Embryonic facial prominence (tissue), 1 donor: ENCODE measurements around the gene L3MBTL4.

Experiments
- DNase-seq: peaks from one replicate; pipeline ENCODE4 v3.0.0-alpha.2; 2016; ENCODE audit errors: extremely low spot score

L3MBTL4 gene

GRCh38 chr18:6255116-6255705 is 159.5 kb downstream of the L3MBTL4 start:
- DNase-seq = no peak

GRCh38 chr18:6254456-6254855 is 160.3 kb downstream of the L3MBTL4 start:
- no peak for DNase-seq

GRCh38 chr18:6251084-6251483 is 163.6 kb downstream of the L3MBTL4 start:
- no peak for DNase-seq

- no peak for DNase-seq
Measured at GRCh38 chr18:6249788-6250187, 164.9 kb downstream of the L3MBTL4 start.

- no peak for DNase-seq
Measured at GRCh38 chr18:6249170-6249569, 165.5 kb downstream of the L3MBTL4 start.

- DNase-seq = no peak
Measured at GRCh38 chr18:6248017-6248416, 166.7 kb downstream of the L3MBTL4 start.

- DNase-seq = no peak
Measured at GRCh38 chr18:6242004-6242403, 172.7 kb downstream of the L3MBTL4 start.

- no peak for DNase-seq
Measured at GRCh38 chr18:6239716-6240115, 175.0 kb downstream of the L3MBTL4 start.

- no peak for DNase-seq
Measured at GRCh38 chr18:6236258-6236657, 178.5 kb downstream of the L3MBTL4 start.

GRCh38 chr18:6222271-6222670 is 192.4 kb downstream of the L3MBTL4 start:
- no peak for DNase-seq

GRCh38 chr18:6221602-6222014 is 193.1 kb downstream of the L3MBTL4 start:
- no peak for DNase-seq

- no peak for DNase-seq
Measured at GRCh38 chr18:6220129-6220528, 194.6 kb downstream of the L3MBTL4 start.

- DNase-seq = no peak
Measured at GRCh38 chr18:6219116-6219717, 195.5 kb downstream of the L3MBTL4 start.

GRCh38 chr18:6215888-6216287 is 198.8 kb downstream of the L3MBTL4 start:
- no peak for DNase-seq

GRCh38 chr18:6211174-6211504 is 203.6 kb downstream of the L3MBTL4 start:
- DNase-seq = no peak

GRCh38 chr18:6210349-6211173 is 204.2 kb downstream of the L3MBTL4 start:
- no peak for DNase-seq

- no peak for DNase-seq
Measured at GRCh38 chr18:6207941-6208340, 206.8 kb downstream of the L3MBTL4 start.

- no peak for DNase-seq
Measured at GRCh38 chr18:6207116-6207515, 207.6 kb downstream of the L3MBTL4 start.

- no peak for DNase-seq
Measured at GRCh38 chr18:6205706-6206105, 209.0 kb downstream of the L3MBTL4 start.

GRCh38 chr18:6204476-6204875 is 210.2 kb downstream of the L3MBTL4 start:
- DNase-seq = no peak

GRCh38 chr18:6203791-6204190 is 210.9 kb downstream of the L3MBTL4 start:
- DNase-seq = no peak

GRCh38 chr18:6202861-6203260 is 211.8 kb downstream of the L3MBTL4 start:
- DNase-seq = no peak

- DNase-seq = no peak
Measured at GRCh38 chr18:6200204-6200774, 214.4 kb downstream of the L3MBTL4 start.
